ENCODE results near the gene MYL6.
"Not testable (repeated sequence)": the region's sequence is repeated elsewhere in the genome, so short reads cannot be mapped to it uniquely, and the experiment has no call there.

Gene MYL6

GRCh38 chr12:56152756-56153677 is 5.1 kb upstream of the MYL6 start:
- peak in 4 of 42 donors; percentile 20 to 39 (median 34) for DNase-seq

GRCh38 chr12:56153678-56154065 is 4.5 kb upstream of the MYL6 start:
- intact Hi-C loops (cut with DNase I): loop anchor here (5.0 kb wide), 1 partner anchor 36 kb away; the partner anchor contains the start of genes RPL41 and ZC3H10
- DNase-seq: no peak

More at GRCh38 chr12:56152756-56153677, 5.1 kb upstream of the MYL6 start:
- intact Hi-C loops (cut with DNase I): loop anchor here (5.0 kb wide), 1 partner anchor 36 kb away; the partner anchor contains the start of genes RPL41 and ZC3H10

- no peak for DNase-seq
- intact Hi-C loops (cut with DNase I): loop anchor here (5.0 kb wide), 1 partner anchor 37 kb away; the partner anchor contains the start of genes RPL41 and ZC3H10
Measured at GRCh38 chr12:56154246-56154771, 3.9 kb upstream of the MYL6 start.

DNA sequence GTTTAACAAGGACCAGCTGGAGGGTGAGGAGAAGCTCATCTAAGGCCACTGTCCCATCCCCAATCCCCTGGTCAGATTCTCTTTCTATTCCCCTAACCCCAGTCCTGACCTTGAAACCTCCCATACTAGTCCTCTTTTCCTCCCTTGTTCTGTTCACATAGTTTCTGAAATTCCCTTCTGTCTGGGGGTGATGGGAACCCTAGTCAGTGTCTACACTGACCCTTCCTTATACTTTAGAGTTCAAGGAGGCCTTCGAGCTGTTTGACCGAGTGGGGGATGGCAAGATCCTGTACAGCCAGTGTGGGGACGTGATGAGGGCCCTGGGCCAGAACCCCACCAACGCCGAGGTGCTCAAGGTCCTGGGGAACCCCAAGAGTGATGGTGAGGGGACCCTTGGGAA is 3.3 kb upstream of the MYL6 start:
- DNase-seq: no peak
- intact Hi-C loops (cut with DNase I): loop anchor here (5.0 kb wide), 1 partner anchor 38 kb away; the partner anchor contains the start of genes RPL41 and ZC3H10

DNA sequence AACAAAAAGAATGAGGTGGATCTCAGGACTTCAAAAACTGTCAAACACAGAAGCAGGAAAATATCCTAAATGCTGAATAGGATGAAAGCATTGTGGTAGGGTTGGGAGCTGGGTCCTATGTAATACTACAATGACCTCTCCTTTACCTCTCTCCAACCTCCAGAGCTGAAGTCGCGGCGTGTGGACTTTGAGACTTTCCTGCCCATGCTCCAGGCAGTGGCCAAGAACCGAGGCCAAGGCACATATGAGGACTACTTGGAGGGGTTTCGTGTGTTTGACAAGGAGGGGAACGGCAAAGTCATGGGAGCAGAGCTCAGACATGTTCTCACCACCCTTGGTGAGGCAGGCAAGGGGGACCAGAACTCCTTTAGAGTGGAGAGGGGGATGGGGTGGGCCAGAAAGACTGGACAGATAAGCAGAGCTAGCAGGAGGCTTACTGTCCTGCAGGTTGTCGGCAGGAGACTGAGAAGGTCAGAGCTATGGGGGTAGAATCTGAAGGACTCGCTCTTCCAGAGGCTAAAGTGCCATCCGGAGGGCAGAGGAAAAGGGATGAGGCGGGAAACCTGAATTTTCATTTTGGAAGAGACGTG is 2.8 kb upstream of the MYL6 start:
- intact Hi-C loops (cut with DNase I): no loop called here
- no peak for DNase-seq

- intact Hi-C loops (cut with DNase I); DNase-seq: not testable (repeated sequence)
Measured at GRCh38 chr12:56156464-56157200, 1.5 kb upstream of the MYL6 start.

- intact Hi-C loops (cut with DNase I): no loop called here
- DNase-seq: peak; percentile 37 to 86 (median 65)
Measured at GRCh38 chr12:56157201-56158028, 744 bp upstream of the MYL6 start.

- intact Hi-C loops (cut with DNase I): no loop called here
- peak; percentile 23 to 77 (median 52) for DNase-seq
Measured at GRCh38 chr12:56158926-56159461, 835 bp downstream of the MYL6 start.

GRCh38 chr12:56159482-56160192 is 1.5 kb downstream of the MYL6 start:
- intact Hi-C loops (cut with DNase I): no loop called here
- DNase-seq: peak in 2 of 42 donors; percentile 14 to 32

GRCh38 chr12:56160193-56160763 is 2.1 kb downstream of the MYL6 start:
- intact Hi-C loops (cut with DNase I): no loop called here
- DNase-seq: peak in 1 of 42 donors; percentile 41

- no peak for DNase-seq
- intact Hi-C loops (cut with DNase I): no loop called here
Measured at GRCh38 chr12:56160894-56161689, 2.9 kb downstream of the MYL6 start.

- DNase-seq: no peak
- intact Hi-C loops (cut with DNase I): no loop called here
Measured at GRCh38 chr12:56161690-56162351, 3.7 kb downstream of the MYL6 start.

DNA sequence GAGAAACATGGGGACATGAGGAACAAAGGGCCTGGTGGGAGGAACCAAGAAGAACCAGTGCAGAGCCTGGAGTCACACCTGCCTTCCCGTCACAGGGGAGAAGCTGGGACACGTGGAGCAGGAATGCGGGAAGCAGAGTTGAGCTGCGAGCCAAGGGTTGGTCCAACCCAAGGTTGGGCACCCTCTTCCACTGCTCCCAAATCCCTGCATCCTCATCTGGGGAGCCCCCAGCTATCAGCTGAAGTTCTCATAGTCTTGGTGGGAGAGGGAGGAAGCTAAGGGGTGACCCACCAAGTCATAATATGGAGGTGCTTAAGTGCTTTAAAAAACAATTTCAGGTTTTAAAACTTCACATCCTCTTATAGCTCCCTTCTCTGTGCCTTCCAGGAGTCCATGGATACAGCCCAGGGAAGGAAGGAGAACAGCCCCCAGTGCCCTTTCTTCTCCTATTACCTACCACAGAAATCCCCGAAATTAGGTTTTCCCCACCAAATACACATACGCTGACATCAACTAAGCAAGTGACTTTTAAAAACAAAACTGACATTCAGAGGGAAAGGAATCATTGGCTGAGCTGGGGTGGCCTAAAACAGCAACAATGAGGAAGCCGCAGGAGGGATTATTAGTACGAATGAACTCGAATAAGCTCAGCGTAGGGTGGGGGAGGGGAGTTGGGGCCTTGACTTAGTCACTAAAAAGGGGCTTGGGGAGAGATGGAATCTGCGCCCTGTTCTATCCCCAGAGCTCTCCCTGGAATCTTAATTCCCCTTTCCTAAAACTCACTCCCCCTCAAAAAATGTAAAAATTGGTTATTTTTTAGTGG is 4.5 kb downstream of the MYL6 start:
- peak in 2 of 42 donors; percentile 7 to 28 for DNase-seq
- intact Hi-C loops (cut with DNase I): no loop called here

GRCh38 chr12:56163533-56164344 is 5.6 kb downstream of the MYL6 start:
- no peak for DNase-seq
- intact Hi-C loops (cut with DNase I): no loop called here

Data from head of caudate nucleus (tissue), 42 donors.